Activated CD4-positive, alpha-beta T cell treated with anti-CD3 and anti-CD28 coated beads, Interleukin-2, amount 50 U/mL, for 4 hours (primary cell): ENCODE measurements around the gene CLIP4.

Experiments
- DNase-seq, 2 experiments: peaks; one replicate each; pipeline ENCODE4 v3.0.0-alpha.2; 2020

The CLIP4 gene

GRCh38 chr2:29192526-29192925 is 77.3 kb downstream of the CLIP4 start:
- DNase-seq, result no peak

GRCh38 chr2:29193111-29193510 is 77.9 kb downstream of the CLIP4 start:
- DNase-seq, result no peak

GRCh38 chr2:29193681-29194080 is 78.5 kb downstream of the CLIP4 start:
- DNase-seq, result no peak

- DNase-seq, result no peak
Observed at GRCh38 chr2:29195796-29196195, 80.6 kb downstream of the CLIP4 start.

- peak; percentile 72 to 75 for DNase-seq
Observed at GRCh38 chr2:29196792-29197788, 81.9 kb downstream of the CLIP4 start.

- DNase-seq, result no peak
Observed at GRCh38 chr2:29201979-29202378, 86.8 kb downstream of the CLIP4 start.

- no peak for DNase-seq
Observed at GRCh38 chr2:29202819-29203495, 87.7 kb downstream of the CLIP4 start.

- DNase-seq, result no peak
Observed at GRCh38 chr2:29206941-29207340, 91.7 kb downstream of the CLIP4 start.

GRCh38 chr2:29207352-29208148 is 92.3 kb downstream of the CLIP4 start:
- DNase-seq, result no peak

GRCh38 chr2:29209551-29209950 is 94.3 kb downstream of the CLIP4 start:
- no peak for DNase-seq

GRCh38 chr2:29212009-29212408 is 96.8 kb downstream of the CLIP4 start:
- DNase-seq, result no peak

- DNase-seq, result no peak
Observed at GRCh38 chr2:29213888-29214291, 98.7 kb downstream of the CLIP4 start.

GRCh38 chr2:29215073-29215472 is 99.9 kb downstream of the CLIP4 start:
- no peak for DNase-seq

GRCh38 chr2:29215739-29216608 is 100.8 kb downstream of the CLIP4 start:
- DNase-seq, result no peak

- no peak for DNase-seq
Observed at GRCh38 chr2:29216609-29216909, 101.3 kb downstream of the CLIP4 start.

- no peak for DNase-seq
Observed at GRCh38 chr2:29218071-29218470, 102.9 kb downstream of the CLIP4 start.

- no peak for DNase-seq
Observed at GRCh38 chr2:29218550-29219125, 103.4 kb downstream of the CLIP4 start.

- no peak for DNase-seq
Observed at GRCh38 chr2:29219374-29219773, 104.2 kb downstream of the CLIP4 start.

- DNase-seq, result no peak
Observed at GRCh38 chr2:29220506-29221270, 105.5 kb downstream of the CLIP4 start.

GRCh38 chr2:29222381-29223179 is 107.4 kb downstream of the CLIP4 start:
- no peak for DNase-seq
